Heart left ventricle (tissue), 16 donors: ENCODE measurements around the gene SMURF1. TPM values are rescaled to one million over a fixed set of nuclear protein-coding genes. Genes with fewer than 3 reads are reported as not detected.

ENCODE experiments used
- ATAC-seq, 4 donors: fragments of 200-7000 bp; cut with Tn5 transposase; one replicate each; pipeline ENCODE4 v1.9.1; 2020 to 2022; ENCODE audit warnings: moderate library complexity in 4 of 4, mild to moderate bottlenecking in 3 of 4, moderate number of reproducible peaks in 1 of 4
- DNase-seq, 5 donors: peaks; one replicate each; pipeline ENCODE4 v3.0.0-alpha.2; 2020
- H3K27ac ChIP-seq, 12 donors: fragments of 200-600 bp; sonication (generic) in 4 of 12; one replicate each; pipeline versions ENCODE4 v1.5.0 to v1.8.0; 2016 to 2022; ENCODE audit warnings: mild to moderate bottlenecking in 2 of 12
- H3K27me3 ChIP-seq, 9 donors: fragments of 200-600 bp; sonication (generic) in 2 of 9; one replicate each; pipeline versions ENCODE4 v1.5.1 to v1.8.0; 2016 to 2022; ENCODE audit warnings: mild to moderate bottlenecking in 3 of 9
- H3K36me3 ChIP-seq, 9 donors: fragments of 200-600 bp; sonication (generic) in 2 of 9; one replicate each; pipeline versions ENCODE4 v1.5.0 to v1.8.0; 2018 to 2022; ENCODE audit warnings: mild to moderate bottlenecking in 2 of 9
- H3K4me1 ChIP-seq, 12 donors: fragments of 200-600 bp; sonication (generic) in 4 of 12; one replicate each; pipeline versions ENCODE4 v1.5.0 to v1.8.0; 2016 to 2022; ENCODE audit warnings: mild to moderate bottlenecking in 3 of 12
- H3K4me3 ChIP-seq, 12 donors: fragments of 200-600 bp; sonication (generic) in 4 of 12; one replicate each; pipeline versions ENCODE4 v1.5.0 to v1.8.0; 2017 to 2022; ENCODE audit warnings: mild to moderate bottlenecking in 9 of 12, moderate library complexity in 4 of 12
- H3K9me3 ChIP-seq, 12 donors: fragments of 200-600 bp; sonication (generic) in 4 of 12; one replicate each; pipeline versions ENCODE4 v1.5.0 to v1.8.0; 2016 to 2022; ENCODE audit warnings: mild to moderate bottlenecking in 1 of 12
- CTCF ChIP-seq, 12 donors: fragments of 200-600 bp; sonication (generic) in 4 of 12; IDR thresholded peaks; one replicate each; pipeline versions ENCODE4 v1.5.0 to v1.8.0; 2018 to 2022; ENCODE audit warnings: antibody characterized with exemption in 12 of 12, mild to moderate bottlenecking in 5 of 12
- POLR2A ChIP-seq, 2 donors: fragments of 450-650 bp; IDR thresholded peaks; one replicate each; pipeline ENCODE4 v1.6.1; 2017; ENCODE audit warnings: antibody characterized with exemption in 2 of 2, mild to moderate bottlenecking in 2 of 2, moderate library complexity in 2 of 2
- WGBS, 4 donors: extraction: QIAGEN DNeasy Blood & Tissue Kit in 2 of 4; methylation state at CpG; one replicate each; pipeline versions ENCODE4 v1.1.5 to v1.1.7; 2013 to 2018; 5-methylcytosine and 5-hydroxymethylcytosine counted together
- intact Hi-C, 10 donors: fragments of 100-400 bp; cut with DNase I; formaldehyde crosslinking; loops; one replicate each; pipeline versions ENCODE4 v1.11.1 to v1.14.2; 2022
- polyA plus RNA-seq, 2 donors: library from polyadenylated mRNA; stranded (reverse); fragments of 200-250 nt; gene quantifications; one replicate each; pipeline ENCODE4 v1.2.3, GENCODE V29; 2013
- total RNA-seq, 9 donors: library from RNA; depleted of rRNA in 2 of 9; stranded (reverse); fragments of >200 nt in 2 of 9; fragmentation: NEBNext Ultra II Directional in 3 of 9; extraction: Animal tissue kit (Norgen Biotek cat#: 25700) in 3 of 9; gene quantifications; one replicate each; pipeline versions ENCODE4 v1.1.0 to v1.2.4, GENCODE V29; 2016 to 2023
- donor health status: ischemic (EF 13 %, LVEDD 7.1; RV severe dilation, severe dysfunction).
- donor health status: healthy with polysubstance abuse.
- donor health status: DM: no; HTN: yes; CAD: no.
- donor health status: DM: no; HTN: no; CAD: no.
- donor health status: ischemic (EF 25% LVEDD 6.9; RV normal size, moderate dysfunction).
- donor health status: ischemic (EF 25% LVEDD 5.7; RV mildly dilated, moderate dysfunction).
- donor health status: healthy.
- donor health status: DM: yes; HTN: yes; CAD: no.
- donor health status: ischemic (EF 35%, LVEDD 5.7; RV mildly dilated, moderate dysfunction).
- donor health status: nonischemic (EF 11% LVEDD 7.7; RV severe dilation, severe dysfunction).
- donor health status: DM: yes; HTN: yes; CAD: no.
- donor health status: PGD.
- donor health status: ischemic (EF 29% LVEDD 5.4; RV normal size, mild dysfunction).
- donor health status: nonischemic (EF 23%, LVEDD 6.1; RV moderate dilation, normal function).

SMURF1 gene
- total and polyA plus RNA-seq, 11 donors: 3.5 to 15.4 (median 12.4) TPM

GRCh38 chr7:99038086-99038855 is 105.6 kb downstream of the SMURF1 start:
- peaks cover 0 to 34% (median 4%) of the 10 kb centered on the region in 12 donors for H3K4me1 ChIP-seq
- no peak overlapping the region for H3K4me3 ChIP-seq
- H3K36me3 ChIP-seq: peaks cover 0 to 100% (median 93%) of the 10 kb centered on the region in 9 donors
- intact Hi-C loops: loop anchor here in 1 of 10 donors (10.0 kb wide), 1 partner anchor 377 kb away; no protein-coding TSS in a partner anchor
- no peaks in the 10 kb centered on the region for H3K27me3 ChIP-seq
- H3K27ac ChIP-seq: no peak overlapping the region
- no peaks in the 10 kb centered on the region for H3K9me3 ChIP-seq
- DNase-seq: no peak
- no peak for ATAC-seq
- 93 to 96% (median 95%) methylated on average over 22 to 25 of the region's 25 CpGs for WGBS, 4 donors
- TF ChIP-seq CTCF (IDR thresholded peaks at IDR 0.05) (no peak), POLR2A (IDR thresholded peaks at IDR 0.05) (no peak)

- Histone ChIP-seq H3K4me1 (peaks cover 0 to 29% (median 4%) of the 10 kb centered on the region in 12 donors), H3K9me3 (no peaks in the 10 kb centered on the region), H3K27ac (peak overlapping the region in 1 of 12 donors; percentile 19), H3K4me3 (no peak overlapping the region), H3K36me3 (peaks cover 0 to 100% (median 98%) of the 10 kb centered on the region in 9 donors), H3K27me3 (no peaks in the 10 kb centered on the region)
- WGBS, 4 donors: 96 to 97% (median 97%) methylated on average over 16 of the region's 16 CpGs
- TF ChIP-seq CTCF (IDR thresholded peaks at IDR 0.05): no peak
- TF ChIP-seq POLR2A (IDR thresholded peaks at IDR 0.05): no peak
- DNase-seq (no peak), ATAC-seq (no peak)
- intact Hi-C loops: loop anchor here in 1 of 10 donors (10.0 kb wide), 1 partner anchor 377 kb away; no protein-coding TSS in a partner anchor
These were observed 106.5 kb downstream of the SMURF1 start for GRCh38 chr7:99037327-99037940.

- intact Hi-C loops: loop anchor here in 1 of 10 donors (10.0 kb wide), 1 partner anchor 378 kb away; no protein-coding TSS in a partner anchor
- H3K4me1 ChIP-seq: peaks cover 0 to 30% (median 5%) of the 10 kb centered on the region in 12 donors
- WGBS, 4 donors: 66 to 79% (median 77%) methylated on average over 11 of the region's 11 CpGs
These were observed 107.3 kb downstream of the SMURF1 start for GRCh38 chr7:99036546-99037111.

More at GRCh38 chr7:99036546-99037111, 107.3 kb downstream of the SMURF1 start:
- Histone ChIP-seq H3K4me3 (no peak overlapping the region), H3K9me3 (no peaks in the 10 kb centered on the region), H3K27me3 (no peaks in the 10 kb centered on the region), H3K36me3 (peaks cover 0 to 100% (median 98%) of the 10 kb centered on the region in 9 donors), H3K27ac (peak overlapping the region in 1 of 12 donors; percentile 19)
- TF ChIP-seq CTCF (IDR thresholded peaks at IDR 0.05) (peak in 10 of 12 donors; percentile 10 to 52 (median 33)), POLR2A (IDR thresholded peaks at IDR 0.05) (no peak)
- ATAC-seq (peak in 3 of 4 donors; percentile 39 to 64 (median 59)), DNase-seq (peak in 1 of 5 donors; percentile 39)
